GM18867 (cell line): ENCODE measurements around the gene C8B.

Source experiments
- ATAC-seq: cut with Tn5 transposase; IDR thresholded peaks from one replicate; pipeline ENCODE4 v1.9.1; 2021; ENCODE audit warnings: mild to moderate bottlenecking, moderate library complexity; ENCODE audit not compliant: unreplicated experiment

C8B gene

DNA sequence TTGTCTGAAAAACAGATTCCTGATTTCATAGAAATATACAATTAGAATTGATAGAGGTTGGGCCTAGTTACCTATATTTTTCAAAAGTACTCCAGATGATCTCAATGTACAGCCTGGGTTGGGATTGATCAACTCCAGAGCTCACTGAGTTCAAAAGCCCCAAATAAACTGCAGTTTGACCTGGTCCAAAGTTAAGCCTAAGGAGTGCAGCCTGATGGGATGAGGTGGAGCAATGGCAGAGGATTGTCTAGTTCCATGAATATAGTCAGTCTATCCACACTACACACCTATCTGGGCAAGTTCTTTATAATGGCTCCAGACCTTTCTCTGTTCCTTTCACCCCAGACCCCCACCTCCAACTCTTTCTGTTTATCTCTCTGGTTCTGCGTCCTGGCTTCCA, 62.0 kb downstream of the C8B start:
- ATAC-seq, result no peak

DNA sequence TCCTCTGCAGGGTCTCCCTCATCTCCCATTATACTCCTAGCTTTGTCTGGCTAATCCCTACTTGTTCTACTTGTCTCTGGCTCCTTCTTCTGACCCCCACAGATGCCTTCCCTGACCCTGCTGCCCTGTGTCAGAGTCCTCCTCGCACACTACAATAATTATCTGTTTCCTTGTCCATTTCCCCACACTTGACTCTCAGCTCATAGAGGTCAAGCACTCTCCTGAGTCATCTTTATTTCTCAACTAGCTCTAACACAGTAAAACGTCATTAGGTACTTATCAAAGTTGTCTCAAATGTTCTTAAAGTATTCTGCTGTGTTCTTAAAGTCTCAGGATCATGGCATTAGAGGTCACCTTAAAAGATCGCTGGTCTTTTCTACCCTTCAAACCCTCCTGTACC, 64.1 kb downstream of the C8B start:
- ATAC-seq, result no peak

DNA sequence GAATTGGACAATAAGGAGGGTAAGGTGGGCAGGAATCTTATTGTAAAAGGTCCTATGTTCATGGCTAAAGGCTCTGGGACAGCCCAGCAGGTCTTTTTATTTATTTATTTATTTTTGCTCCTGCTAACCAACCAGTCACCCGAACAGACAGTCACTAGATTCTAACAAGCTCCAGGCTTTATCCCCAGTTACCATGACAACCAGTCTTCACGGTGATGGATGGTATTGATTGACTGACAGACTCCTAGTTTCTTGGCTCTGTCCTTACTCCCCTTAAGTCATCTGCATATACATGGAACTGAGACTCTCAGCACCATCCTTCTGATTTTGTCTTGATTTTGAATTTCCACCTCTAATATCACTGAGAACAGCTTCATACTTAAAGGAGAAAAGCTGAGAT, 66.9 kb downstream of the C8B start:
- ATAC-seq, result no peak

DNA sequence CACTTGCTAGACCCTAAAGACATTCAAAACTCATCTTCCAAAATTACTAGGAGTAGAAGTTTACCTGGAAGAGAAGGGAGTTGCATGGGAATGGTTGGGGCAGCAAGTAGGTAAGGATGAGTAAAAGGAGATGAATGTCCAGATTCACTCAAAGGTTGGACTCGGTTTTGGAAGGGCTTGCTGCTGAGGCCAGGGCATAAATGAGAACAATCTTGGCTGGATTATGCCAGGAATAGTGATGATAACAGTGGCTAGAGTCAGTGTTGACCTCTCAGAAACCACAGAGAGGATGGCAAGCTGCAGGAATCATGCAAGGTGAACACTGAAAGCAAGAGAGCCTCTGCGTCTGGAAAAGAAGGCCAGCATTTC, 67.8 kb downstream of the C8B start:
- ATAC-seq, result no peak

DNA sequence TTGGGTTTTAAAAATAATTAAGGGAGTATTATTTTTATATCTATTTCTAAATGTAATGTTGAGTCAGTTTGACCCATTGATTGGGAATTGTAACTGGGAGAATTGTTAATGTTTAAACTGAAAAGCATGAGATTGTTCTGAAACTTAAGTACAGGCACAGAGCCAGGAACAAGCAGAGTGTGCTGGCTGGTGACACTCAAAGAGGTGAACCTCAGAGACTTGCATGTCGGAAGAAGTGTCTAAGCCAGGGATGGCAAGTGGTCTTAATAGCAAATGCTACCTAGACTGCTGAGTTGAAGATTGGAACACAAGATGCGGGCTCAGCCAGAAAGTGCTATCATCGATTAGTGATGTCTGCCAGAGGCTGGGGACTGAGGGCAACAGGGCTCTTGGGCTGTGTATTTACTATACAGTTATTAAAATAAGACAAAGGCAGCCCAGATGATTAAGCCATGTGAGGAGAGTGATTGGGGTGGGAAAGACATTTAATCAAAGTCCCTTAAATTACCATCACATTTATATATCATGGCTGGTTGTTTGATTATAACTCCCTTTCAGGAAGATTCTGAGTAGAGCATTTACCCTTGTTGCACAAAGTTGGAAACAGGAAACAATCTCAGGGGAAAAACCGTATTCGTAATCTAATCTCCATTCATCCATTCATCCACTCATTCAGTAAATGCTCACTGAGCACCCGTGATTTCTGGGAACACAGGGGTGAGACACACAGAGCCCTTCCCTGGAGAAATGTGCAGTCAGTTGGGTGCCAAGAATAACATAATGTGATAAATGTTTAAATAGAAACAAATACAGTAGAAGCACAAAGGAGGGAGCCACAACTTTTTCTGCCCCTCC, 68.4 kb downstream of the C8B start:
- ATAC-seq, result no peak

DNA sequence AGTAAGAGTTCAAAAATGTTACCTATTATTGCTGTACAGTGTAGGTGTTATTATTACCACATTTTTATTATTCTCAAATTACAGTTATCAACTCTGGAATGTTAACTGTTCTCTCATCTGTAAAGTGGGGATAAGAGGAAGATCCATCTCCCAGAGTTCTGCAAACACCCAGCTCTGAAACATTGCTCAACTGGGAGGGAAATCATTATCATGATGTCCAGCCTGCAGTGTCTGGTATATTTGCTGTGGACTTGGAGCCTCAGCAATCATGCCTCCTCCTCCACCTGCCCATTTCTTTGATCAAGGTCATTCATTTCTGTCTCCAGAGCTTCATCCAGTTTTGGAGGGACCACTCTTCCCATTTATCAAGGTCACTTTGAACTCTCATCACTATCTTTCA, 71.8 kb downstream of the C8B start:
- no peak for ATAC-seq

DNA sequence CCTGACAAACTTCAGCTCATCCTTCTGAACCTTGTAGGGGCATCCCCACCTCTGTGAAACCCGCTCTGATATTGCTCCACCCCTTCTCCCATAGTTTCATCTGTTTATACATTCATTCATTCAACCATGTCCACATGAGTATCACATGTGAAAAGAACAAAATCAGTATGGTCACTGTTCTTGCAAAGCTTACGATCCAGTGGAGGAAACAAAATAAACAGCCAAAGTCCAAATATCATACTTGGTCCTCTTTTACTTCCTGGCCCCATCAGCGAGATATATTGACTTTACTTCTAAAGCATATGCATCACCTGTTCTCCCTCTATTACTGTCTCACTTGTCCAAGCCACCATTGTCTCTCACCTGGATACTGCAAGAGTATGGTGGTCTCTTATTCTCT, 75.6 kb downstream of the C8B start:
- no peak for ATAC-seq

DNA sequence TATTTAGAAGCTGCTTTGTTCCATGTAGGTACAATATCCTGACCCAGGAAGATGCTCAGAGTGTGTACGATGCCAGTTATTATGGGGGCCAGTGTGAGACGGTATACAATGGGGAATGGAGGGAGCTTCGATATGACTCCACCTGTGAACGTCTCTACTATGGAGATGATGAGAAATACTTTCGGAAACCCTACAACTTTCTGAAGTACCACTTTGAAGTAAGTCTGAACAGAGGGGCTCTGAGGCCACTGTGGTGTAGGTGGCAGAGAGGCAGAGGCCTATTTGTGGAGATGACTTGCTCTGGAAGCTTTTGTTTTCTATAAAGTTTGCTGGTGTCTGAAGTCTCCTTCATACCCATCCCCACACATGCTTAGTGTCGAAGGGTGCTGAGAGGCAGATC, 84.4 kb downstream of the C8B start:
- no peak for ATAC-seq

DNA sequence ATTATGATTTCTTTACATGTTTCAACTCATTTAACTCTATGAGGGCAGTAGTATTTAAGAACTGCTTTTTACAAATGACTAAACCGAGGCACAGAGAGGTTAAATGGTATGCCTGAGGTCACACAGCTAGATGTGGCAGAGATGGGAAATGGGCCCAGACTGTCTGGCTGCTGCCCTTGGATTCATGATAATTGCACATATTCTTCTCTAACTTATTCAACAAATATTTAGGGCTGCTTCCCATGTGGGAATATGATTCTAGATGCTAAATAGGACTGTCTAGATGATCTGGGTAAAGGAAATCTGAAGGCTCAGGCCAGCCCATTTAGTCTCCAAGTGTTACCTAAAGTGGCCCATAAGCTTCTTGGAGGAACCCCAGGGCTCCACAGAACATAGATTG, 85.0 kb downstream of the C8B start:
- ATAC-seq, result no peak
